GM18909 (cell line): ENCODE measurements around the gene JADE2.

Experiments used
- ATAC-seq: cut with Tn5 transposase; IDR thresholded peaks from one replicate; pipeline ENCODE4 v1.9.1; 2021; ENCODE audit warnings: mild to moderate bottlenecking; ENCODE audit not compliant: unreplicated experiment, poor library complexity

The JADE2 gene

DNA sequence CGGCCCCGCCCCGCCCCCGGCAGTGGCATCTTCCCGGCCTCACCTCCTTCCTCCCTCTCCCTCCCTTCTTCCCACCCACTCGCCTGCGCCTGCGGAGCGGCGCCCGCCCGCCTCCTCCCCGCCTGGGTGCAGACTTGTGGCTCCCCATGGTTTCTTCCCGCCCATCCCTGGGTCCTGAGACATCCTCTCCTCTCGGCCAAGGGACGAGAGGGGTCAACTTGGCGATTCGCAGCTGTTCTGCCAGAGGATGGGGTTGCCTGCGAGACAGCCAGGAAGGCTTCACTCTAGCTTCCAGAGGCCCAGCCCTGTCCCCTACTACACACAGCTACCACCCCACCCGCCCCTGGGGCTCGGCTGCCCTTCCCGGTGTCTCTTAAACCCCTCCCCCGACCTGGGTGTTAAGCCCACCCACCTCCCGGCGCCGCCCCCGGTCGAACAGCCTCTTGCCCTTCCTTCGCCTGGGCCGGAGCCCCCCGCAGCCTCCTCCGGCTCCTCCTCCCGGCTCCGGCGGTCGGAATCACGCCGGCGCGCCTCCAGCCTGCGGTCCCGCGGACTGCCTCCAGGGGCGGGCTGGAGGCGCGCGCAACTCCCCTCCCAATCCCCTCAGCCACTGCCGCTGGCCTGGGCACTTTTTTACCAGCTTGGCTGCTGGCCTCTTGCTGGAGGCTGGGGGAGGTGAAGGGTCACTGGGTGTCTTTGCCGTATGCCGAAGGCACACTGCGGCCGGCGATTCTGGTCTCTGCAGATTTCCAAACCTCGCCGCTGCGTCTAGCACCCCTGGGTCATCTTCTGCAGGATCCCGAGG is 1.9 kb downstream of the JADE2 start:
- peak; percentile 49 for ATAC-seq

DNA sequence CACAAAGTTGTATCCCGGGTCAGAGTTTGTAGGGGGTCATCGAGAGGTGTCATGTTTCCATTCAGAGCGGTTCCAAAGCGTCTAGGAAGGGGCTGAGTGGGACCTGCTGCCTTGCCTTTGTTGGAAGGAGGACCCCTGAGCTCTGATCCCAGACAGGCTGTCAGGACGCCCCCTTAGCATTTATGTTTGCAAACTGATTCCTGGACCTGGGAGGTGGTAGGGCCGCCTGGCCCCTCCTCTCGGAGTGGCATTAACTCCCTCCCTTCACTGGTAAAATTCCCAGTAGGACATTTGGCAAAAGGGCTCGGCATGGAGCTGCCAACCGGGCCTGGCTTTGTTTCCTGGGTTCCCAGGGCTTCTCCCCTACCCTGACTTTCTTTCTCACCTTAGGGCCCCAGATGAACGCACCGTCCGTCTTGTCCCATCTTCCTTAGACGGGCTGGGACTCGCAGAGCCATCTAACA is 2.5 kb downstream of the JADE2 start:
- no peak for ATAC-seq

DNA sequence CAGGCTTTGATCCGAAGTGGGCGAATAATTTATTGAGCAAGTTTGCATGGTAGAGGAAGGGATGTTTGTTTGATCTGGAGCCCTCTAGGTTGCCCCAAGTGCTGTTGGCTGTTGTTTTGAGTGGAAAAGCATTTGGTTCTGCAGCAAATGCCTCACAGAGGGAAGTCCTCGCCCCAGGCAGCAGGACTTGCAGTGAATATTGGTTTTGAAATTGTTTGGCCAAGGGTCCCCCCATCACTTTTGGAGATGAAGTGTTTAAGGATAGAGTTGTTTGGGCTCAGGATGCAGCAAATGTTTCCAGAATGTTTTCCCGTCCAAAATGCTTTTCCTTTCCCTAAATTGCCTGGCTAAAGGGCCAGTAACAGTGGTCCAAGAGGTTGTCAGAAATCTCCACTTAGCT is 3.1 kb downstream of the JADE2 start:
- ATAC-seq, result no peak

DNA sequence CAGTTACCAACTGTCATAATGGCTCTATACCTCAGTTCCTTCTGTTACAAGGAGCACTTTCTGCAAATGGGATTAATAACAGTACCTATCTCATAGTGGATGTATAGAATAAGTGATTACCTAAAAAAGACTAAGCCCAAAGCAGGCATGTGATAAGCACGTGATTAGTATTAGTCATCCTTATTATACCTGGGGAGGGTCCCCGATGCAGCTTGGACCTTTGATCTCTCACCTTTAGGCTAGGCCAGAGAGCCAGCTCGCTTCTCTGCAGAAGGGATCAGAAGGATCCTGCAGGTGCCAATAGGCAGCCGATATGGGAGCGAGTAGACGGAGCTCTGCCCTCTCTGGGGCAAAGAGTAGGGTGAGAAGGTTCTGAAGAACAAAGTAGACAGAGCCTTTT is 4.0 kb downstream of the JADE2 start:
- ATAC-seq, result no peak

DNA sequence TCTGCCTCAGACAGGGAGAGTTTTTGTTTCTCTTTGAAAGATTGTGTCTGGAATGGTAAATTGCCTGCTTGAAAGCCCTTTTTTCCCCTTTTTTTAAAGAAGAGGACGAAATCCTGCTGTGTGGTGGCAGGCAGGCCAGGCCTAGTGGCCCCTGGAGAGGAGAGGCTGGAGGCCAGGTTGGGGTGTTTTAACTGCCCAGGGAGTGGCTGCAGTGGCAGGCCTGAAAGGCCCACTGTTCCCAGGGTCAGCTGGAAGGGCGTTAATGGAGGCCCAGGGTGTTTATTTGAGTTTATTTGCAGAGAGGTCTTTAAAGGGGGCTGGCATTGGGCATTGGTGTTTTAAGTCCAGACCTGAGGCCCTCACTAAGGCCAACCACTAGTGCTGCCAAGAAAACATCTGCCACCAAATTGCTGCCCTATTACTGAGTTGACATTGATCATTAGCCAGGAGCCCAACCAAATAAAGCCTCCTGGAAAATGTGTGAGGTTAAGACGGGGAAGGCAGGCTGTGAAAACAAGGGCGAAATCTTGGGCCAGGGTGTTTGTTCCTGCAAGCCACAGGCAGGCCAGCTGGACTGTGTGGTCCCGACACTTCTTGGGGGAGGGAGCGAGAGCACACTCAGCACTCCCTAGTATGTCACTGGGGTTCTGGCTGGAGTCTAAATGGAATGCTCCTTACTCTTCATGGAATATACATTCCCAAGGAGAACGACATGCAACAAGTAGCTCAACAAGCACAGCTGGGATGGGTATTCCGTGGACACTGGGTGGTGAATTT is 5.0 kb downstream of the JADE2 start:
- ATAC-seq, result no peak

DNA sequence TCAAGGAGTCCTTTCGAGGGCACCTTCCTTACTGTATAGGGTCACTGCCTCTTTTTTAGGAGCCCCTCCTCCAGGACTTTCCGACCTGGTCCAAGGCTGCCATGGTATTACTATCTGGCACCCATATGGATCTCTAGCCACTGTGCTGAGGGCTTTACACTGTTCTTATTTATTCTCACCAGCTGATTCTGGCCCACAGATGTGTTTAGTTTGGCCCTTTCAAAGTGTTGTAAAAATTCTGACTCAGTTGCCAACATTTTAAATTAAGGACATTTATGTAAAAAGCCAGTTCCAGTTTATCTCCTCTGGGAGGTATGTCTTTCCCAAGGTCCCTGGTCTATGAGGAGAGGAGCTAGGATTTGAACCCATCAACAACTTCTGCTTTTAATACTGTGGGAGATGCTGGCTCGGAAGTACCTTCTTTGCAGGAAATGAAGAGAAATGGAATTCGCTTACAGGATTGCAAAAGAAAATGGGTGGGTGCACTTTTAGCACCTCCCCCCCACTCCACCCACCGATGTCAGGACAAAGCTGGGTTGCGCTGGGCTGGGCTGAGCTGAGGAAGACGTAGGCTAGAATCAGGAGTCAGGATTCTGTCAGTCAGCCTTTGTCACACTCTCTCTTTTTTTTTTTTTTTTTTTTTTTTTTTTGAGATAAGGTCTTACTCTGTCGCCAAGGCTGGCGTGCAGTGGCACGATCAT is 7.8 kb downstream of the JADE2 start:
- ATAC-seq, result no peak

DNA sequence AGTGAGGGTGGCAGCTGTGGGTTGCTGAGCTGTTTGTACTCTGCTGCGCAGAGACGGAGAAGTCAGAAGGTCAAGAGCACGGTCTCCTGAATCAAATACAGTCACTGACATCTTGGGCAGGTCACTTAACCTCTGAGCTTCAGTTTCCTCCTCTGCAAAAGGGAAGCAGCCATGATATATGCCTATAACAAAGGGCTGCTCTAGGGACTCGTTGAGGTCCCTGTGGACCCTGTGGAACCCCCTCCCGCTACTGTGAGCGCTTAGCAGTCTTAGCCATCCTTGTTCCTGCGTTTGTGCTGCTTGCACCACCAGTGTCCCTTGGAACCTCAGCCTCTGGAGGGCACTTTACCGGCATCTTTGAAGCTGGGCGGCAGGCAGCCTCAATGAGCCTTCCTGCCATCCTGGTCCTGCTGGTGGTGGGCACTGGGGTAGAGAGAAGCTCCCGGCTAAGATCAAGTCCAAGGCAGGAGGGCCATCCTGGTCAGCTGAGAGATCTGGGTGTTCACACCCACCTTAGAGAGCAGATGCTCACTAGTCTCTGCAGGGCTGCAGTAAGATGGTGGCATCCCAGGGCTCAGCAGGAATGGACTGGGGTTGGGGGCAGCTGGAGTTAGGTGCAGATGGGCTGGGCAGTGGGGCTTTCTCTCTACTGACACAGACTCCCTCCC is 8.7 kb downstream of the JADE2 start:
- no peak for ATAC-seq

DNA sequence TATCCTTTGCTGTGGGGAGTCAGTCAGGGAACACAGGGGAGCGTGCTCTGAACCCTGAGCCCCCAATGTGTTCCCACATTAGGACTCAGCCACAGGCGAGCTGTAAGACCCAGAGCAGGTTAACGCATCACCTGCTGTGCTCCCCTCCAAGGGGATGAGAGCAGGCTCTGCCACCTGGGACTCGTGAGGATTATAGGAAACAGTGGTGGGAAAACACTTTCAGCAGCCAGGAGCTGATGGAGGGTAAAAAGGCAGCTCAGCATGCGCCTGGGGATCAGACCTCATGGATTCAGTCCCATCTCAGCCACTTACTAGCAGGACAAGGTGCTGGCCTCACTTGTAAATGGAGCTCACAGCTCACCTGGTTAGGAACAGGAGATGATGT is 9.2 kb downstream of the JADE2 start:
- no peak for ATAC-seq

DNA sequence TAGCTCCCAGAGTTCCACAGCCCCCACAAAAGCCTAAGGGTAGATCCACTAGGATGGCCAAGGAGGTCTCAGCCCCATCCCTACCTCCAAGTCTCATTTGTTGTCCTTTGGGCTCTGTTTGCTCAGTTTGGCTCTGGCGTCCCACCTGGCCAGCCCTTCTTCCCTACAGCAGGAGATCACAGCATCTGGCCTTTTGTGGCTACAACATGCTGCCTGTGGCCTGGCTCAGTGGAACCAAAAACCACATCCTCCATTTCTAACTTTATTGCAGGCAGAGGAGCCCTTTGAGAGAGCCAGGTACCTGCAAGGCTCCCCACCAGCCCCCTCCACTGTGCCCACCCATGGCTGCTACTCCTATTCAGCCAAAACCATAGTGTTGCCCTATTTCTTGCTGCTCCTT is 11.4 kb downstream of the JADE2 start:
- no peak for ATAC-seq

DNA sequence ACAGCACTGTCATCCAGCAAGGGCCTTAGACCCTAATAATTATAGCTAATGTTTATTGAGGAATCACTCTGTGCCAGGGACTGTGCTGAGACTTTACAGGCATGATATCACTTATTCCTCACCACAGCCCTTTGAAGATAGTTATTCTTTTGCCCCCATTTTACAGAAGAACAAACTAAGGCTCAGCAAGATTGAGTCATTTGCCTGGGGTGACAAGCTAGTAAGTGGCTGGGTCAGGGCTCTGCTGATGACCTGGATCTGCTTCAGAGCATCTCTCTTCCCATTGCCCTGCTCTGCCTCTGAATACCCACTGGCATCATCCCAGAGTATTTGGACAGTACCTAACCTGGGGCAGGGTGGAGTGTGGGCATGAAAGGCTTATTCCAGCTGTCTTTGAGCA is 11.8 kb downstream of the JADE2 start:
- no peak for ATAC-seq

DNA sequence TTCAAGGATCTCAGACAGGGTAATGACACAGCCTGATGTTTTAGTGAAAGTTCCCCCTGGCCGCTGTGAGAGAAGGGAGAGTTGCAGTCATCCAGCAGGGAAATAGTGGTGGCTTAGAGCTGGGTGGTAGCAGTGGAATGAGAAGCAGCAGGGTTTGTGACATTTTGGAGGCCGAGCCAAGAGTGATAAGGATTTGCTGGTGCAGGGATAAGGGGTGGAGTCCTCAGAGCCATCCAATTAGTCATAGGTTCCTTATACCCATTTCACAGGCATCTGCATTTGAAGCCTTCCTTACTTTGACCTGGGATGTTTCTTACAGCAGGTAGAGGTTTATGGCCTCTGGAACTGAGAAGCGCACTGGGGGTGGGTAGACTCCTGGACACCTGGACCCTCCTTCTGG is 12.8 kb downstream of the JADE2 start:
- no peak for ATAC-seq

DNA sequence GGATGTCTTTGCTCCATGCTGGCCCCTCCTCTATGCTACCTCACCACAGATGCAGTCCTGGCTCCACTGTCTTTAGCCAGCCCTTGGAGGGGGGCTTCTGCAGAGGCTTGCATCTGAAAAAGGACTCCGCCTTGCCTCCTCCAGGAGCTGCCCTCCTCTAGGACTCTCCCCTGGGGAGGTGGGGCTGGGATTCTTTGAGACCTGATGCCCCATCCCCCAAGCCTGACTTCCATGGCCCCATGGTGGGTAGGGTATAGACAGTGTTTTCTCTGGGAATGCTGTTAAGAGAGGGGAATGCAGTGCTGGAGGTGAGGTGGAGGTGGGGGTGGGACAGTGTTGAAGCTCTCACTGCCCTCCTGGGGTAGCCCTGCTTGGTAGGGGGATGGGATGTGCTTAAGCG is 14.3 kb downstream of the JADE2 start:
- no peak for ATAC-seq

DNA sequence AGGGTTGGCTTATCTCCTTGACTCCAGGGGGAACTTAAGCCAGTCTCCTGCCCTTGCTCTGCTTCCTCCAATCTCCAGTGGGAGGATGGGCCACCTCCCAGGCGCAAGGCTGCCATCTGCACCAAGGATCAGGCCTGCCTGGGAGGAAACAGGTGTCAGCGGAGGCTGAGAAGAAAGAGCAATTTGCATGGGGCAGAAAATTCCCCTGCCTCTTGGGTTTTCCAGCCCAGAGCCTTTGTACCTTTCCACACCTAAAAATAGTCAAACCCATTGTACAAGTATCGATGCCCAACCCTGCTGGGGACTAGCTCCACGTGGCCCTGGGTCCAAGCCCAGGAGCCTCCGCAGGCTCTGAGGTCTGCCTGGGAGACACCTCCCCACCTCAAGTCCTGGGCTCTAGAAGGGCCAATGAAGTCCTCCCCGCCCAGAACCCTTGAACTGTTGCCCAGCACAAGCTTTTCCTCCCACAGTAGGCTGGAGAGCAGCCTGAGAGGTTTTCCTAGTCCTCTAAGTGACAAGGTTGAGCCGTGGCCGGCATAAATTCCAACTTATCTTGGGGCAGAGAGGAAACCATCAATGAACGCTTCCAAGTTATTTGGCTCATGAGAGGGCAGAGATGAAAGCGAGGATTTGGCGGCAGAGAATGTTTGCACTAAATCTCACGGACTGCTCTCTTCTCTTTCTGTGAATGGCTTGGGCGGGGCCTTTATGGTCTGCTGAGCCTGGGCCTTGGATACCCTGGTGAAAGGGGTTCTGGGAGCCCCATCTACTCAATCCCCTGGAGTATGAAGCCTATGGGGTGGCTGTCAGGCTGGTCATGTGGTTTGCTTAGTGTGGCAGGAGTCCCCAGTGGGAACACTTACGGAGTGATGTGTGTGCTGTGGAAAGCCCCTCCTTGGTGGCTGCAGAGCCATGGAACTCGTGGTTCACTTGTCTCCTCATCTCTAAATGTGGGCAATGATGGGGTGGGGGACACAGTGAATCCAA is 15.6 kb downstream of the JADE2 start:
- peak; percentile 20 for ATAC-seq

DNA sequence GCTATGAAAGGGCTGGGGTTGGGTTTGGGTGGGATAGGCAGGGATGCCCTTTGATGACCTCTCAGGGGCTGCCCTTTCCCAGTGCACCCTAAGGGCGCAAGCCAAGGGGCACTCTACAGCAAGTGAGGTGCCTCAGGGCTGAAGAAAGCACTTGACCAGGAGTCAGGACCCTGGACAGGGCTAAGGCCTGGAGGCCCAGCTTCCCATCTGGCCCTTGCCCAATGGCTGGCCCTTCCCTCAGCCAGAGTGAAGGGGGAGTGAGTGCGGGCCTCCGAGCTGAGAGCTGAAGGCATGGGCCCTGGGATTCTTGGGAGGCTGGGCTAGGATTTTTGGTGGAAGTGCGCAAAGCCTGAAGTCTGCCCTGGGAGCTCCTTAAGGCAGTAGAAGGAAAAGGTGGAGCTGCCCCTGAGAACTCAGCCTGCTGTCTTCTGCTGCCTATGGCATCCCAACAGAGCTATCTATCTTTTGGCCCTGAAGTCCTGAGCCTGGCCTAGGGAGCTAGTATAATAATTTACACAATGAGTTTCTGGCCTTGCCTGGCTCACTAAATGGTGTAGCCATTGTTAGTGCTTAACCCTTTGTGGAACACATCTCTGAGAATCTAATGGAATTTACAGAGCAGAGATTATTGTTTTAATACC is 16.4 kb downstream of the JADE2 start:
- ATAC-seq, result no peak

DNA sequence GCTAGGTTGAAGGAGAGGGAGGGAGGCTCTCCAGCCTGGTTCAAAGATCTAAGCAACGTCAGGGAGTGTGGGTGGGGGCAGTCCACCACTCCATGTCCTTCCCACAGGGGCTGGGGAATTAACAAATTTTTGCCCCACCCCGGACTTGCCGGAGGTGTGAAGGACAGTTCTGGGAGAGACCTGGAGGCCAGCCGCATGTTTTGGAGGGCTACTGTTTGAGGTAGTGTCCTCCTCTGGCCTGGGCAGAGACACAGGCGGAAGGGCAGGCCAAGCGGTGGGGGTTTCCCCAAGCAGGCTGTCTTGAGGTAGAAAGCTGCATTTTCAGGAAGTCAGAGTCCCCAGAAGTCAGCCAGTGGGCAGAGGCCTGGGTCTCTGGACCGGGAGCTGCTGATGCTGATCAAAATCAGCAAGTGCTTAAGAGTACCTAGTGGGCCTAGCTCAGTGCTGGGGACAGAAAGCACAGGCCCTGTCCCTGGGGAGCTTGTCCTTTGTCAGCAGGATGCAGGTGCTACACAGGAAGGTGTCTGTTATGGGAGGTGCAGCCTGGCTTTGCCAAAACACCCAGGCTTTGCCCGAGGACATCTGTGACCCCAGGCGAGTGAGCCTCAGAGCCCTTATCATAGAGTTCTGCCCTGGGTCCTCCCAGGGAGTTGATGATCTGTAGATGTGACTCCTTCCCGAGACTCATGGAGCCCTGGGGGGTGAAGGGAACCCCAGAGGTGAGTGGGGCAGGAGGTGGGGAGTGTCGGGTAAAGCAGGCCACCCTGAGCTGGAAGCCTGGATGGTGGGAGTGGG is 18.5 kb downstream of the JADE2 start:
- peak; percentile 57 for ATAC-seq

DNA sequence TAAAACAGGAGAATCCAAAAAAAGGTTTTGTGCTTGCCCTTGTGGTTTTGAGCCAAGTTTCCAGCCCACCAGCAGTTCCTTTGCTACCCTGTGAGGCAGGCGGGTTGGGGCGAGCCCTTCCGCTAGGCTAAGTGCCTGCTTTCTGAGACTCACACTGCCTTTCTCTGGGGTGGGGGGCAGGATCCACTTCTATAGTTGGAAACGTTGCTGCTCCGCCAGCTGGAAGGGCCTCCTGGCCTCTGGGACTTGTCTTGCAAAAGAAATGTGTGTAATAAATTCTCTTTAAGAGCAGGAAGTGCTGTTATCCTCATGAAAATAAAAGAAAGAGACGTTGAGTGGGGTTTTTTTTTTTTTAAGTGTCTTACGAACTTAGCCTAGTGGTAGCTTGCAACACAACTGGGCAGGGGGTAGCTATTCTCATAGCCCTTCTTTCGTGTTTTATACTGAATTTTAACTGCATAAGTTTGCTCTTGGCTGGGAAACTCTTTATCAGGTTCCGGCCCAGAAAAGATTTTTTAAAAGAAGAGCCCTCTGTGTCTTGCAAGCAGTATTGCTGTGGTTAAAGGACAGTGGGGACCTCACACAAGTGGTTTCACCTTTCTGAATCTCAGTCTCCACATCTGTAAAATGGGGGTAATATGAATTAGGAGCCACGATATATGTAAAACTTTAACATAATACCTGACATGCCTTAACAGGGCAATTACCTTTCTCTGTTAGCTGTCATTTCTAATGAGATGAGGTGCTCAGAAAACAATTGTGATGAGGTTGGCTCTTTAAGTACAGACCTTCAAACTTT is 19.8 kb downstream of the JADE2 start:
- no peak for ATAC-seq

DNA sequence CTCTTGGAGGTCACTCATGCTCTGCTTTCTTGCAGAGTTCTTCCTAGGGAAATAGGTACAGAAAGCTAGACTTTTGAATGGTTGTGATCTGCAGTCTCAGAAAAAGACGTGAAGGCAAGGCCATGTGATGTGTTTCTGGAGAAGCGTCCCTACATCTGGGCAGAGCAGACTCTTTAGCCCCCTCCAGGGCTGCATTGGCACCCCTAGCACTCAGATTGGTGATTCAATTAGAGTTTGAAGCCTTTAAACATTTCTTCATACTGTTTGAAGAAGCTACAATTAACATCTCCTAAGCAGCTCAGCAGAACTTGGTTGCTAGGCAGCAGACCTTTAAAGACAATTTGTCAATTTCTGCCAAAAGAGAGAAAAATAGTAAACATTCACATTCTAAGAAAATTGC is 21.6 kb downstream of the JADE2 start:
- ATAC-seq, result no peak
